Measurements from ENCODE around the gene TRAF3IP1.

TRAF3IP1 gene

DNA sequence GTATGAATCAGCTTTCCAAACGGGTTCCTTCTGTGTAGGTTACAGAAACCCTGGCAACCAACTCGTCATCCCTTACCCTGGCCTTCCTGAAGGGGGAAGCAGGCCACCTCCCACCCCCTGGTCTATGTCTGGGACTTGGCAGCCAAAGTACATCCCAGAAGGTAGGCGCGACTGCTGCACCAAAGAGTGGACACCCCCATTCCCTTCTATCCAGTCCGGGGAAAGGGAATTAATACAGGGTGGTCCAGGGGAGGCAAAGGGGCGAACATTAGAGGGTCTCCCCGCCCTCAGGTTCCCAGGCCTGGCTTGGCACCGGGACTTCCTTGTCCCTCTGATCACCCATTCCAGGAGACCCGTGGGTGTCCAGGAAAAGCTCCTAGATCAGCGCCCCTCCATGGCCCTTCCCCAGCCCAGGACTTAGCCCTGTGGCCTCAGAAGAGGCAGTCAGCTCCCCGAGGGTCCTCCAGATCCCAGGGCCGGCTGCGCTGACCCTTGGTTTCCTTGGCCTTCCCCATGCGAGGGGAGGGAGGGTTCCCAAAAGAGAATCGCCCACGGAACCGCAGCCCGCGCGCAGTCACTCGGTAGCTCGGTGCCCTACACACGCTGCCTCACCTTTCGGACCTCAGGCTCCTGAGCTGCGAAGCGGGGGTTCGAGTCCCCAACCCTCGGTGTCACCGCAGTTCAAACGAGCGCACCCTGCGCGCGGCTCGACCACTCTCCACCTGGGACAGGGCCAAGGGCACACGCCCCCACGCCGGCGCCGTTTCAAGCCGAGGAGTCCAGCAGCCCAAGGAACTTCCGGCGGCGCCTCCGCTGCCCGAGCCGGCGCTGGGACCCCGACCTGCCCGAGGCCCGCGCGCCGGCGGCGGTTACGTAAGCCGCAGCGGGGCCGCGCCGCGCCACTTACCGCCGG is 32.3 kb upstream of the TRAF3IP1 start, which contains the start of gene PER2:
Gene PER2 (minus strand): TSS at position 874 of the 913 bp plus-strand sequence. CDS start 10,674 bp downstream, outside the sequence.
- peak; percentile 3 for DNase-seq

GRCh38 chr2:238288650-238289573 is 31.4 kb upstream of the TRAF3IP1 start:
- peak; percentile 90 for DNase-seq

DNA sequence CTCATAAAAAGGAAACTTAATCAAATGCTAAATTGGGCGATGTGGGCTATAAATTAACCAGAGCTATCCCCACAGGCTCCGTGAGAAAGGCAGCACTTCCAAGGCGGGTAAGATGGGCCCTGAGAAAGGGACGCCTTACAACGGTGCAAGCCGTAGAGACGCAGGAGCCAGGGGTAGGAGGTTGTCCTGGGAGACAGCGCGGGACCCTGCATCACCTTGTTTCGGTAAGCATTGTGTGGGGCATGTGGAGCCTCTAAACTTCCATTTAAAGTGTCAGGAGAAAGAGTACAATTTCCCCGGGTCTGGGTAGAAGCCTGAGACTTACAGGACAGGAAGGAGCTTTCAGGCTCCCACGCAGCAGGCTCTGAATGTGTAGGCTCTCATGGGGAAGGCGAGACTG is 30.7 kb upstream of the TRAF3IP1 start:
- DNase-seq: no peak

- peak; percentile 67 for DNase-seq
Measured at GRCh38 chr2:238290091-238290509, 30.2 kb upstream of the TRAF3IP1 start.

GRCh38 chr2:238290715-238291549 is 29.4 kb upstream of the TRAF3IP1 start:
- DNase-seq: no peak

GRCh38 chr2:238291550-238292281 is 28.6 kb upstream of the TRAF3IP1 start:
- no peak for DNase-seq

- no peak for DNase-seq
Measured at GRCh38 chr2:238294046-238294392, 26.3 kb upstream of the TRAF3IP1 start.

GRCh38 chr2:238294393-238295143 is 25.8 kb upstream of the TRAF3IP1 start:
- DNase-seq: no peak

DNA sequence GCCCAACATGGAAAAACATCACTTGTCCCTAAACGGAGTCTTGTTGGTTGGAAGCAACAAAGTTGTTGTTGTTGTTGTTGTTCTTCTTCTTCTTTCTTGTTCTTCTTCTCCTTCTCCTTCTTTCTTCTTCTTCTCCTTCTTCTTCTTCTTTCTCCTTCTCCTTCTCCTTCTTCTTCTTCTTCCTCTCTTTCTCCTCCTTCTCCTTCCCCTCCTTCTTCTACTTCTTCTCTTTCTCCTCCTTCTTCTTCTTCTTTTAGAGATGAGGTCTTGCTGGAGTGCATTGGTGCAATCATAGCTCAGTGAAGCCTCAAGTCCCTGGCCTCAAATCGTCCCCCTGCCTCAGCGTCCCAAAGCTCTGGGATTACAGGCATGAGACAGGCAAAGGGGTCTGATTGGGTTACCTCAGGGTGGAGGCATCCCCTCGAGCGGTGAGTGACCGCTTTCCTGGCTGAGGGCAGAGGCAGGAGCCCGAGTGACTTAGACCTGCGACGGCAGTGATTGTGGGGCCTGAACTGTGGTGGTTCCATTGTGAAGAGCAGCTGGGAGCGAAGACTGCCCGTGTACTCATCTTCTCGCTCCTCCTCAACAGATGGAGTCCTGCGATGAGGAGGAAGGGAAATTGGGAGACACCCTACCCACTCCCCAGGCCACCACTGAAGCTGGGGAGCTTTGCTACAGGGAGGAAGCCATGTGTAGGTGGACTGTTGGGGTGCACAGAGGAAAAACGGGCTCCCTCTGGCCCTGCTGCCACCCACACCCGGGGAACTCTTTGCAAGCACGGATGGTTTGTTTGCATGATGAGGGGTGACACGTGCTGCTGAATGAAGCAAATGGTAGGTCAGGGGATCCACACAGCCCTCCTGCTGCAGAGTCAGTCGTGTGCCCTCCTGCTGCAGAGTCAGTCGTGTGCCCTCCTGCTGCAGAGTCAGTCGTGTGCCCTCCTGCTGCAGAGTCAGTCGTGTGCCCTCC is 24.9 kb upstream of the TRAF3IP1 start:
- DNase-seq: no peak

DNA sequence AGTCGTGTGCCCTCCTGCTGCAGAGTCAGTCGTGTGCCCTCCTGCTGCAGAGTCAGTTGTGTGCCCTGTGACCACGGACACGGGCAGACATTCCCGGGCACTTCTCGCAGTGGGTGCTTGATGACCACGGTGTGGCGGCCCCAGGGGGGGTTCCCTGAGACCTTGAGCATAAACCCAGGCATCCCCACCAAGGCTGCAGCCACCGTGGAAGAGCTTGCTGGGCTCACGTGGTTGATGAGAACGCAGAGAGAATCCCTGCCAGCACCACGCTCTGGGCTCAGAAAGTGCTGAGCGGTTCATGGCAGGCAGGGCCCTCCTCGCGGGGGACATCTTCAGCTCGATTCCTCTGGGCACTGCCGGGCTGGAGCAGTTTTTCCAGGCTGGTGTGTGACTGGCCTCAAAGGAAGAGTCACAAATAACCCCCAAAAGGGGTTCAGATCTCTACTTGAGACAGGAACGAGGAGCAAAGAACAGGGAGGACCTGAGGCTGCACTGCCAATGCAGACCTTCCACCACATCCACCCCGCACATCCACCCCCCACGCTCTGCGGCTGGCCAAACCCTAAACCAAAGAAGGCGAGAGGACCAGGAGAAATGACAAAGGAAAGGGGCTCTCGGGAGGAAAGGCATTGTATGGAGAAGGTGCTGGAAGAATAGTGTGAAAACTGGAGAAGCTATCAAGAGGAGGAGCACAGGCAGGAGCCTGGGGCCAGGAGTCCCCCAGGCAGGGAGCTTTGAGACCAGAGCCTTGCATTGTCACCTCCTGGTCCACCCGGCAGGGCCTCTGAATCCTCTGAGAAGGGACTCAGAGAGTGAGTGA is 23.5 kb upstream of the TRAF3IP1 start:
- no peak for DNase-seq

DNA sequence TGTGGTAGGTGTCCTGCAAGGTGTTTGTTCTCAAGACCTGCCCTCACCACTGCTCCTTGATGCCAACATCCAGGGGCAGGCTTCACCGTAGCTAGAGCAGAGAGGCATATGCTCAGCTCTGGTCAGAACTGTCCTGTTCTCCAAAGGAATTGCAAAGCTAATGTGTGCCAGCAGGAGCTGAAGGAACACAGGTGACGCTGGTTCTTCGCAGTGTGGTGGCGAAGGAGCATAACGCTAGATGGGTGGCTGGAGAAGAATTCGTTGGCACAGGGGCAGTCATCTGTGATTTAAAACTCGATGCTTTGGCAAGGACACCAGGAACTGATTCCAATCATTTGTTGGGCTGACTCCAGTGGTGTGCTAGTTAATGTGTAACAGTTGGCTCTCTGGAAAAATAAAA is 20.5 kb upstream of the TRAF3IP1 start:
- no peak for DNase-seq

GRCh38 chr2:238302087-238302486 is 18.2 kb upstream of the TRAF3IP1 start:
- DNase-seq: no peak

GRCh38 chr2:238302751-238303150 is 17.6 kb upstream of the TRAF3IP1 start:
- DNase-seq: no peak

- DNase-seq: no peak
Measured at GRCh38 chr2:238304116-238304515, 16.2 kb upstream of the TRAF3IP1 start.

DNA sequence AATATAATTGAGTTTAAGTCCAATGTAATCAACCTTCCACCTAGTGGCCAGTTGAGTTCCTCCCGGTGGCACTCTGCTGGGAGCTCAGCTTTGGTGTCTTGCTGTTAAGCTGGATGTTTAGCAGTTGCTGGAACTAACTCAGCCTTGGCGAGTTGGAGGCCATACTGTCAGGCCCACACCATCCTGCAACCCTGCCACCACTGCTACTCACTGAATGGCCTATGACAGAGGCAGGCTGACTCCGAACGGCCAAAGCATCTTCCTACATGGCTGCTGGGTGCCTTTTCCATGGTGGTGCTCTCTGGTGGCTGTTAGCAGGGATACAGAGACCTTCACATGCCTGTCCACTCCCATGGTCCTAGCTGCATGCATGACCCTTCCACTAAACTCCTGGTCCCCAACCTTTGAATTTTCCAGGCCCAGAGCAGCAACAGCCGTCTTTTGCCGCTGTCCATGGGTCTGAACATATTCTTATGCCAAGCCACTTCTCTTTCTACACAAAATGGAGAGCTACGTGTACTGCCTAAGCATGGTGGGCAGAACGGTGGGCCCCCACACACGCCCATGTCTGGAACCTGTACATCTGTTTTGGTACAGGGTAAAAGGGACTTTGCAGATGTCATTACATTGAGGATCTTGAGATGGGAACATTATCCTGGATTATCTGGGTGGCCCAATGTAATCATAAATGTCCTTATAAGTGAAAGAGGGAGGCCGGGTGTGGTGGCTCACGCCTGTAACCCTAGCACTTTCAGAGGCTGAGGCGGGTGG is 15.0 kb upstream of the TRAF3IP1 start:
- no peak for DNase-seq

GRCh38 chr2:238305965-238306671 is 14.2 kb upstream of the TRAF3IP1 start:
- DNase-seq: no peak

- DNase-seq: no peak
Measured at GRCh38 chr2:238306672-238306998, 13.7 kb upstream of the TRAF3IP1 start.

DNA sequence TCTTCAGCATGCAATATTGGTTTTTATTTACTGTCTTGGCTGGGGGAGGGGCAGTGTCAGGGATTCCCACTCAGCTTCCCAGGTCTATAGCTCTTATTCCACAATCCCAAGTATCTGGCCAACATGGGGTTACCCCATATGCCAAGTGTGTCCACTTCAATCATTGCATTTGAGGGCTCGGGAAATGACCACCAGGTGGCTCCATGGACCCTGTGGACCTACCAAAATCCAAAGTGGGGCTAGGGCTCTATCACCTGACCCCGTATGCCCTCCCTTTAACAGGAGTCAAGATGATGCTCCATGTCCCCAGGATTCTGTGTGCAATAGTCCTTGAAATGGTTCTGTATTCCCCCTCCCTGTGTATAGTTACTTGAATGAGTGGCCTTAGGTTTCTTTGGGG is 12.1 kb upstream of the TRAF3IP1 start:
- DNase-seq: no peak
